ENCODE results near the gene NPIPA3. TPM values are rescaled to one million over a fixed set of nuclear protein-coding genes. Genes with fewer than 3 reads are reported as not detected.
"Not testable (repeated sequence)": the region's sequence is repeated elsewhere in the genome, so short reads cannot be mapped to it uniquely, and the experiment has no call there.

NPIPA3 gene
- total RNA-seq (2014; rRNA removed; shearing (Covaris generic)), result 0.37 TPM in 1 of 2 replicates, not detected in the other

GRCh38 chr16:14703156-14704011 lies at the start of gene NPIPA3:
NPIPA3 (plus strand) TSS chr16:14703411; CDS start chr16:14708944, 5,533 bp downstream.
- in situ Hi-C loops (cut with HindIII; ENCODE audit: low sequenced_read_pairs); DNase-seq (ENCODE audit: low spot score): not testable (repeated sequence)

GRCh38 chr16:14658063-14658462 lies 45.1 kb upstream of the NPIPA3 start:
- no peak for DNase-seq (ENCODE audit: low spot score)
- in situ Hi-C loops (cut with HindIII; ENCODE audit: low sequenced_read_pairs), result no loop called here

- in situ Hi-C loops (cut with HindIII; ENCODE audit: low sequenced_read_pairs), result no loop called here
- no peak for DNase-seq (ENCODE audit: low spot score)
These were observed 35.6 kb upstream of the NPIPA3 start for GRCh38 chr16:14667347-14668266.

- peak; percentile 17 for DNase-seq (ENCODE audit: low spot score)
- in situ Hi-C loops (cut with HindIII; ENCODE audit: low sequenced_read_pairs), result no loop called here
These were observed 34.5 kb upstream of the NPIPA3 start for GRCh38 chr16:14668556-14669223.

- in situ Hi-C loops (cut with HindIII; ENCODE audit: low sequenced_read_pairs), result no loop called here
- DNase-seq (ENCODE audit: low spot score), result peak; percentile 50
These were observed 33.4 kb upstream of the NPIPA3 start for GRCh38 chr16:14669776-14670175.

- in situ Hi-C loops (cut with HindIII; ENCODE audit: low sequenced_read_pairs), result no loop called here
- no peak for DNase-seq (ENCODE audit: low spot score)
These were observed 30.7 kb upstream of the NPIPA3 start for GRCh38 chr16:14672403-14672971.

GRCh38 chr16:14676633-14677032 lies 26.6 kb upstream of the NPIPA3 start:
- no peak for DNase-seq (ENCODE audit: low spot score)
- in situ Hi-C loops (cut with HindIII; ENCODE audit: low sequenced_read_pairs), result no loop called here

GRCh38 chr16:14677627-14678026 lies 25.6 kb upstream of the NPIPA3 start:
- no peak for DNase-seq (ENCODE audit: low spot score)

GRCh38 chr16:14678748-14679497 lies 24.3 kb upstream of the NPIPA3 start:
- in situ Hi-C loops (cut with HindIII; ENCODE audit: low sequenced_read_pairs), result no loop called here
- no peak for DNase-seq (ENCODE audit: low spot score)

More at GRCh38 chr16:14677627-14678026, 25.6 kb upstream of the NPIPA3 start:
- in situ Hi-C loops (cut with HindIII; ENCODE audit: low sequenced_read_pairs), result no loop called here

GRCh38 chr16:14680396-14680795 lies 22.8 kb upstream of the NPIPA3 start:
- in situ Hi-C loops (cut with HindIII; ENCODE audit: low sequenced_read_pairs); DNase-seq (ENCODE audit: low spot score): not testable (repeated sequence)

GRCh38 chr16:14681115-14681514 lies 22.1 kb upstream of the NPIPA3 start:
- in situ Hi-C loops (cut with HindIII; ENCODE audit: low sequenced_read_pairs), result no loop called here
- DNase-seq (ENCODE audit: low spot score), result no peak

GRCh38 chr16:14682121-14682520 lies 21.1 kb upstream of the NPIPA3 start:
- in situ Hi-C loops (cut with HindIII; ENCODE audit: low sequenced_read_pairs), result no loop called here
- no peak for DNase-seq (ENCODE audit: low spot score)

GRCh38 chr16:14685870-14686793 lies 17.1 kb upstream of the NPIPA3 start:
- DNase-seq (ENCODE audit: low spot score), result not testable (repeated sequence)

GRCh38 chr16:14694129-14694528 lies 9.1 kb upstream of the NPIPA3 start, which contains the start of gene PLA2G10:
PLA2G10 (minus strand) TSS chr16:14694308; CDS start chr16:14694229, 79 bp downstream.
- in situ Hi-C loops (cut with HindIII; ENCODE audit: low sequenced_read_pairs); DNase-seq (ENCODE audit: low spot score): not testable (repeated sequence)

More at GRCh38 chr16:14685870-14686793, 17.1 kb upstream of the NPIPA3 start:
- in situ Hi-C loops (cut with HindIII; ENCODE audit: low sequenced_read_pairs), result not testable (repeated sequence)

GRCh38 chr16:14701859-14702258 lies 1.4 kb upstream of the NPIPA3 start:
- DNase-seq (ENCODE audit: low spot score); in situ Hi-C loops (cut with HindIII; ENCODE audit: low sequenced_read_pairs): not testable (repeated sequence)

GRCh38 chr16:14702672-14703071 lies 539 bp upstream of the NPIPA3 start:
- in situ Hi-C loops (cut with HindIII; ENCODE audit: low sequenced_read_pairs); DNase-seq (ENCODE audit: low spot score): not testable (repeated sequence)

GRCh38 chr16:14733233-14733632 lies 30.0 kb downstream of the NPIPA3 start:
- DNase-seq (ENCODE audit: low spot score); in situ Hi-C loops (cut with HindIII; ENCODE audit: low sequenced_read_pairs): not testable (repeated sequence)
